HepG2 (cell line): ENCODE results near the gene ULK4. TPM values are rescaled to one million over a fixed set of nuclear protein-coding genes. Genes with fewer than 3 reads are reported as not detected.
A peak's percentile ranks its signal among the peaks of the same experiment; 100 is the strongest.

Experiments
- ASH2L ChIP-seq: fragments of 300-600, 200-600 bp; sonication (generic); IDR thresholded peaks from 2 replicates; pipeline ENCODE4 v1.7.0; 2017; ENCODE audit warnings: low read depth, mild to moderate bottlenecking, moderate library complexity, mixed read lengths, low read length; ENCODE audit not compliant: insufficient read length
- CEBPG ChIP-seq: IDR thresholded peaks from 2 replicates; pipeline ENCODE4 v1.6.1; 2016
- CTCF ChIP-seq: sonication (generic); formaldehyde crosslinking; IDR thresholded peaks from 2 replicates; pipeline ENCODE4 v1.5.0; 2020; ENCODE audit warnings: mild to moderate bottlenecking, missing genetic modification reagents, moderate library complexity
- DPF2 ChIP-seq: sonication (generic); formaldehyde crosslinking; IDR thresholded peaks from 2 replicates; pipeline ENCODE4 v1.4.0; 2020; ENCODE audit warnings: mild to moderate bottlenecking, low read depth, missing genetic modification reagents, borderline replicate concordance
- FOXK2 ChIP-seq: fragments of 450-650 bp; IDR thresholded peaks from 2 replicates; pipeline ENCODE4 v1.6.1; 2016
- GATAD1 ChIP-seq: IDR thresholded peaks from 2 replicates; pipeline ENCODE4 v1.6.1; 2016; ENCODE audit warnings: missing genetic modification reagents, missing compliant biosample characterization
- HDAC2 ChIP-seq: sonication (generic); formaldehyde crosslinking; IDR thresholded peaks from 2 replicates; pipeline ENCODE4 v1.4.0; 2020; ENCODE audit warnings: missing genetic modification reagents
- IKZF5 ChIP-seq: IDR thresholded peaks from 2 replicates; pipeline ENCODE4 v1.6.1; 2018; ENCODE audit warnings: missing genetic modification reagents, mild to moderate bottlenecking, missing compliant biosample characterization
- KDM3A ChIP-seq: IDR thresholded peaks from 2 replicates; pipeline ENCODE4 v1.6.1; 2018; ENCODE audit warnings: low read depth, missing compliant biosample characterization
- KDM6A ChIP-seq: IDR thresholded peaks from 2 replicates; pipeline ENCODE4 v1.6.1; 2016; ENCODE audit warnings: low read depth
- MTF1 ChIP-seq: sonication (generic); formaldehyde crosslinking; IDR thresholded peaks from 2 replicates; pipeline ENCODE4 v1.5.0; 2020; ENCODE audit warnings: missing genetic modification reagents
- NCOA2 ChIP-seq: sonication (generic); formaldehyde crosslinking; IDR thresholded peaks from 2 replicates; pipeline ENCODE4 v1.8.0; 2022; ENCODE audit warnings: inconsistent platforms
- RARA ChIP-seq: IDR thresholded peaks from 2 replicates; pipeline ENCODE4 v1.6.1; 2016; ENCODE audit warnings: missing genetic modification reagents, missing compliant biosample characterization
- RXRB ChIP-seq: IDR thresholded peaks from 2 replicates; pipeline ENCODE4 v1.6.1; 2016; ENCODE audit warnings: borderline replicate concordance, missing genetic modification reagents, missing compliant biosample characterization
- ZBTB7B ChIP-seq: sonication (generic); formaldehyde crosslinking; IDR thresholded peaks from 2 replicates; pipeline ENCODE4 v1.4.0; 2020; ENCODE audit warnings: missing genetic modification reagents
- ZMYM3 ChIP-seq: sonication (generic); formaldehyde crosslinking; IDR thresholded peaks from 2 replicates; pipeline ENCODE4 v1.5.1; 2020; ENCODE audit warnings: mild to moderate bottlenecking, missing genetic modification reagents
- ZNF205 ChIP-seq: IDR thresholded peaks from 2 replicates; pipeline ENCODE4 v1.6.1; 2018; ENCODE audit warnings: missing biosample characterization, missing genetic modification reagents
- ZNF224 ChIP-seq: sonication (generic); formaldehyde crosslinking; IDR thresholded peaks from 2 replicates; pipeline ENCODE4 v1.5.0; 2020; ENCODE audit warnings: mild to moderate bottlenecking, missing genetic modification reagents
- ZNF333 ChIP-seq: sonication (generic); formaldehyde crosslinking; IDR thresholded peaks from 2 replicates; pipeline ENCODE4 v1.4.0; 2020; ENCODE audit warnings: mild to moderate bottlenecking, missing genetic modification reagents, borderline replicate concordance
- ZNF460 ChIP-seq: sonication (generic); formaldehyde crosslinking; IDR thresholded peaks from 2 replicates; pipeline ENCODE4 v1.5.1; 2020; ENCODE audit warnings: missing genetic modification reagents, mild to moderate bottlenecking, borderline replicate concordance
- ZNF501 ChIP-seq: sonication (generic); formaldehyde crosslinking; IDR thresholded peaks from 2 replicates; pipeline ENCODE4 v1.5.1; 2020; ENCODE audit warnings: mild to moderate bottlenecking, moderate library complexity, missing genetic modification reagents
- polyA plus RNA-seq, 8 experiments: library from polyadenylated mRNA; depleted of rRNA in 3 of 8; stranded (reverse) in 7 of 8; unstranded in 1 of 8; fragments of >200 nt; fragmentation: Illumina TruSeq in 4 of 8; extraction: Trizol in 4 of 8; gene quantifications; 2 replicates each; pipeline versions ENCODE4 v1.2.1 to v1.2.3, GENCODE V29; 2011 to 2016; ENCODE audit warnings: low read depth in 4 of 8, missing spikeins in 1 of 8, mixed read lengths in 1 of 8; ENCODE audit not compliant: insufficient read depth in 1 of 8
- total RNA-seq, 5 experiments: library from RNA; depleted of rRNA; stranded (reverse); fragments of >200 nt; fragmentation: Illumina TruSeq; extraction: Trizol; gene quantifications; 2 replicates each; pipeline ENCODE4 v1.2.3, GENCODE V29; 2016; ENCODE audit warnings: low read depth in 1 of 5
- TF ChIP-seq, protein P1 (sequence below): sonication (generic); formaldehyde crosslinking; IDR thresholded peaks from 2 replicates; pipeline ENCODE4 v1.5.1; 2020; ENCODE audit warnings: mild to moderate bottlenecking, moderate library complexity, missing genetic modification reagents
- TF ChIP-seq, protein P2 (sequence below): sonication (generic); formaldehyde crosslinking; IDR thresholded peaks from 2 replicates; pipeline ENCODE4 v1.4.0; 2020; ENCODE audit warnings: missing genetic modification reagents

ULK4 gene
- total and polyA plus RNA-seq, 2 of the 13 experiments (the other 11 are each of a cell fraction or from before 2014, with no cell fraction given): 6.7 to 11.8 TPM

DNA sequence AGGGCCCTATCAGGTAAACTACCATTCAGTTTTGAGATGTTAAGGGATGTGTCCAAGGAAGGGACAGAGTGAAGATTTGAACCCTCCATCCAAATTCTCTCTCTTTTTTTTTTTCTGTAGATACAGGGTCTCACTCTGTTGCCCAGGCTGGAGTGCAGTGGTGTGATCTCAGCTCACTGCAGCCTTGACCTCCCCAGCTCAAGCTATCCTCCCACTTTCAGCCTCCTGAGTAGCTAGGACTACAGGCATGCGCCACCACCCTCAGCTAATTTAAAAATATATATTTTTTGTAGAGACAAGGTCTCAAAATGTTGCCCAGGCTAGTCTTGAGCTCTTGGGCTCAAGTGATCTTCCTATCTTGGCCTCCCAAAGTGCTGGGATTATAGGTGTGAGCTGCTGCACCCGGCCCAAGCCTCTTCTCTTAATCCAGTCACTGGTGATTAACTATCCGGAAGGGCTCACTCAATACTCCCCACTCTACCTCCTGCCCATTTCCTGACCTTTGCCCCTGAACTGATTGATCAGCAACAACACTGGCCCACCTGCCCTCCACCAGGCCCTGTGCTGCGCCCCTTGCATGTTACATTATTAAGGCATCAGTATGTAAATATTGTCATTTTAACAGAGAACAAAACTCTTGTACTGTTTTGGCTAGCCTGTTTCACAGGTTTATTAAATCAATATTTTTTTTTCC lies 597.9 kb downstream of the ULK4 start (continued):
- TF ChIP-seq HDAC2 (CRISPR knock-in tag): peak; percentile 79; the same call in 1 of the 2 replicates
- TF ChIP-seq RARA (CRISPR knock-in tag): peak; percentile 91
- TF ChIP-seq, protein P1, sequence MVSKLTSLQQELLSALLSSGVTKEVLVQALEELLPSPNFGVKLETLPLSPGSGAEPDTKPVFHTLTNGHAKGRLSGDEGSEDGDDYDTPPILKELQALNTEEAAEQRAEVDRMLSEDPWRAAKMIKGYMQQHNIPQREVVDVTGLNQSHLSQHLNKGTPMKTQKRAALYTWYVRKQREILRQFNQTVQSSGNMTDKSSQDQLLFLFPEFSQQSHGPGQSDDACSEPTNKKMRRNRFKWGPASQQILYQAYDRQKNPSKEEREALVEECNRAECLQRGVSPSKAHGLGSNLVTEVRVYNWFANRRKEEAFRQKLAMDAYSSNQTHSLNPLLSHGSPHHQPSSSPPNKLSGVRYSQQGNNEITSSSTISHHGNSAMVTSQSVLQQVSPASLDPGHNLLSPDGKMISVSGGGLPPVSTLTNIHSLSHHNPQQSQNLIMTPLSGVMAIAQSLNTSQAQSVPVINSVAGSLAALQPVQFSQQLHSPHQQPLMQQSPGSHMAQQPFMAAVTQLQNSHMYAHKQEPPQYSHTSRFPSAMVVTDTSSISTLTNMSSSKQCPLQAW (CRISPR knock-in tag): peak; percentile 62; the same call in 1 of the 2 replicates
- peak; percentile 56; the same call in 1 of the 2 replicates for TF ChIP-seq IKZF5 (CRISPR knock-in tag)
- peak; percentile 84 for TF ChIP-seq DPF2 (CRISPR knock-in tag)
- TF ChIP-seq ZNF224 (CRISPR knock-in tag): no peak
- peak; percentile 84 for TF ChIP-seq RXRB (CRISPR knock-in tag)
- peak; percentile 73 for TF ChIP-seq KDM6A (CRISPR knock-in tag)
- peak; percentile 36; the same call in 1 of the 2 replicates for TF ChIP-seq CEBPG
- peak; percentile 68; the same call in 1 of the 2 replicates for TF ChIP-seq KDM3A
- TF ChIP-seq MTF1 (CRISPR knock-in tag): no peak
- TF ChIP-seq CTCF (CRISPR knock-in tag): no peak
- TF ChIP-seq ZNF333 (CRISPR knock-in tag): no peak
- no peak for TF ChIP-seq GATAD1 (CRISPR knock-in tag)
- TF ChIP-seq ZNF501: peak; percentile 24; the same call in 1 of the 2 replicates
- TF ChIP-seq ZNF460 (CRISPR knock-in tag): peak; percentile 49; the same call in 1 of the 2 replicates
- peak; percentile 79 for TF ChIP-seq NCOA2 (CRISPR knock-in tag)
- 0 out of 2 replicates have a peak, but pooled peaks have one; percentile 28 for TF ChIP-seq FOXK2
- peak; percentile 93 for TF ChIP-seq ZBTB7B
- TF ChIP-seq, protein P2, sequence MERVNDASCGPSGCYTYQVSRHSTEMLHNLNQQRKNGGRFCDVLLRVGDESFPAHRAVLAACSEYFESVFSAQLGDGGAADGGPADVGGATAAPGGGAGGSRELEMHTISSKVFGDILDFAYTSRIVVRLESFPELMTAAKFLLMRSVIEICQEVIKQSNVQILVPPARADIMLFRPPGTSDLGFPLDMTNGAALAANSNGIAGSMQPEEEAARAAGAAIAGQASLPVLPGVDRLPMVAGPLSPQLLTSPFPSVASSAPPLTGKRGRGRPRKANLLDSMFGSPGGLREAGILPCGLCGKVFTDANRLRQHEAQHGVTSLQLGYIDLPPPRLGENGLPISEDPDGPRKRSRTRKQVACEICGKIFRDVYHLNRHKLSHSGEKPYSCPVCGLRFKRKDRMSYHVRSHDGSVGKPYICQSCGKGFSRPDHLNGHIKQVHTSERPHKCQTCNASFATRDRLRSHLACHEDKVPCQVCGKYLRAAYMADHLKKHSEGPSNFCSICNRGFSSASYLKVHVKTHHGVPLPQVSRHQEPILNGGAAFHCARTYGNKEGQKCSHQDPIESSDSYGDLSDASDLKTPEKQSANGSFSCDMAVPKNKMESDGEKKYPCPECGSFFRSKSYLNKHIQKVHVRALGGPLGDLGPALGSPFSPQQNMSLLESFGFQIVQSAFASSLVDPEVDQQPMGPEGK (CRISPR knock-in tag): peak; percentile 50; the same call in 1 of the 2 replicates
- peak; percentile 59; the same call in 1 of the 2 replicates for TF ChIP-seq ZNF205 (CRISPR knock-in tag)
- TF ChIP-seq ASH2L: peak; percentile 44
- peak; percentile 78; the same call in 1 of the 2 replicates for TF ChIP-seq ZMYM3 (CRISPR knock-in tag)
